SIG-M5 treated with dmso at 0.1 percent for 504 hours (cell line): Measurements from ENCODE around the gene CDH23.

ENCODE experiments used
- DNase-seq: peaks from one replicate; lab custom pipeline; 2025; ENCODE audit not compliant: unreplicated experiment; lab: John Stamatoyannopoulos, UW

CDH23 gene

GRCh38 chr10:71818674-71819260 lies 422.0 kb downstream of the CDH23 start:
- DNase-seq: no peak

- DNase-seq: no peak
Measured at GRCh38 chr10:71819441-71819861, 422.7 kb downstream of the CDH23 start.

GRCh38 chr10:71819985-71820384 lies 423.3 kb downstream of the CDH23 start:
- DNase-seq: no peak

GRCh38 chr10:71820966-71821365 lies 424.2 kb downstream of the CDH23 start:
- DNase-seq: no peak

- DNase-seq: no peak
Measured at GRCh38 chr10:71821909-71822763, 425.4 kb downstream of the CDH23 start.

- no peak for DNase-seq
Measured at GRCh38 chr10:71823356-71823755, 426.6 kb downstream of the CDH23 start.

GRCh38 chr10:71824333-71824732 lies 427.6 kb downstream of the CDH23 start:
- no peak for DNase-seq

- DNase-seq: no peak
Measured at GRCh38 chr10:71825217-71825616, 428.5 kb downstream of the CDH23 start.

GRCh38 chr10:71827852-71828251 lies 431.1 kb downstream of the CDH23 start:
- DNase-seq: no peak

GRCh38 chr10:71828702-71829101 lies 432.0 kb downstream of the CDH23 start:
- DNase-seq: no peak

GRCh38 chr10:71829171-71829570 lies 432.5 kb downstream of the CDH23 start:
- peak; percentile 77 for DNase-seq

GRCh38 chr10:71829896-71830295 lies 433.2 kb downstream of the CDH23 start:
- DNase-seq: no peak

GRCh38 chr10:71830726-71831125 lies 434.0 kb downstream of the CDH23 start:
- no peak for DNase-seq

GRCh38 chr10:71831646-71832552 lies 435.2 kb downstream of the CDH23 start:
- DNase-seq: no peak

- DNase-seq: no peak
Measured at GRCh38 chr10:71832967-71833366, 436.2 kb downstream of the CDH23 start.

- DNase-seq: no peak
Measured at GRCh38 chr10:71833451-71834342, 437.0 kb downstream of the CDH23 start.

GRCh38 chr10:71834343-71834674 lies 437.6 kb downstream of the CDH23 start:
- DNase-seq: no peak

- DNase-seq: no peak
Measured at GRCh38 chr10:71835671-71836595, 439.2 kb downstream of the CDH23 start.

- DNase-seq: no peak
Measured at GRCh38 chr10:71836596-71836974, 439.9 kb downstream of the CDH23 start.
